HUES48 (cell line): ENCODE data around the gene CFH.
"Not testable (repeated sequence)": the region's sequence is repeated elsewhere in the genome, so short reads cannot be mapped to it uniquely, and the experiment has no call there.

Source experiments
- H3K27ac ChIP-seq: one replicate; pipeline ENCODE4 v1.7.0; 2013; ENCODE audit warnings: low read depth, low read length, inconsistent platforms
- H3K27me3 ChIP-seq: 2 replicates; pipeline ENCODE4 v1.6.1; 2013; ENCODE audit warnings: mild to moderate bottlenecking, low read length; ENCODE audit not compliant: control insufficient read depth, insufficient read depth
- H3K36me3 ChIP-seq: 2 replicates; pipeline ENCODE4 v1.6.1; 2013; ENCODE audit warnings: low read length; ENCODE audit not compliant: control insufficient read depth, insufficient read depth
- H3K4me1 ChIP-seq: 2 replicates; pipeline ENCODE4 v1.6.1; 2013; ENCODE audit warnings: mild to moderate bottlenecking, low read length; ENCODE audit not compliant: control insufficient read depth, insufficient read depth
- H3K4me3 ChIP-seq: 2 replicates; pipeline ENCODE4 v1.5.1; 2013; ENCODE audit warnings: mild to moderate bottlenecking, low read depth, low read length
- H3K9ac ChIP-seq: 2 replicates; pipeline ENCODE4 v1.6.1; 2013; ENCODE audit warnings: mild to moderate bottlenecking, low read depth, low read length, moderate library complexity
- H3K9me3 ChIP-seq: 2 replicates; pipeline ENCODE4 v1.6.1; 2013; ENCODE audit warnings: low read length; ENCODE audit not compliant: control insufficient read depth, insufficient read depth

CFH gene

GRCh38 chr1:196701144-196701543 is 49.3 kb downstream of the CFH start:
- Histone ChIP-seq H3K27ac (no peak overlapping the region), H3K27me3 (no peaks in the 10 kb centered on the region), H3K4me1 (no peaks in the 10 kb centered on the region), H3K4me3 (no peak overlapping the region), H3K9me3 (no peaks in the 10 kb centered on the region), H3K36me3 (no peaks in the 10 kb centered on the region), H3K9ac (no peak overlapping the region)

GRCh38 chr1:196709892-196710291 is 58.0 kb downstream of the CFH start:
- H3K27me3 ChIP-seq, H3K4me3 ChIP-seq, H3K36me3 ChIP-seq, H3K9me3 ChIP-seq, H3K4me1 ChIP-seq, H3K9ac ChIP-seq, H3K27ac ChIP-seq: not testable (repeated sequence)

- Histone ChIP-seq H3K9ac (no peak overlapping the region), H3K4me1 (no peaks in the 10 kb centered on the region), H3K9me3 (no peaks in the 10 kb centered on the region), H3K4me3 (no peak overlapping the region), H3K27ac (no peak overlapping the region), H3K36me3 (no peaks in the 10 kb centered on the region), H3K27me3 (no peaks in the 10 kb centered on the region)
Measured at GRCh38 chr1:196717868-196718267, 66.0 kb downstream of the CFH start.

- no peak overlapping the region for H3K9ac ChIP-seq
- H3K36me3 ChIP-seq = no peaks in the 10 kb centered on the region
- H3K4me1 ChIP-seq = no peaks in the 10 kb centered on the region
- H3K4me3 ChIP-seq = no peak overlapping the region
- no peaks in the 10 kb centered on the region for H3K27me3 ChIP-seq
- H3K9me3 ChIP-seq = no peaks in the 10 kb centered on the region
- no peak overlapping the region for H3K27ac ChIP-seq
Measured at GRCh38 chr1:196723325-196724185, 71.7 kb downstream of the CFH start.

- no peak overlapping the region for H3K27ac ChIP-seq
- H3K27me3 ChIP-seq = no peaks in the 10 kb centered on the region
- no peak overlapping the region for H3K9ac ChIP-seq
- H3K4me3 ChIP-seq = no peak overlapping the region
- H3K9me3 ChIP-seq = peaks cover 4% of the 10 kb centered on the region; the same call in 1 of the 2 replicates
- H3K36me3 ChIP-seq = no peaks in the 10 kb centered on the region
- H3K4me1 ChIP-seq = no peaks in the 10 kb centered on the region
Measured at GRCh38 chr1:196732526-196732925, 80.7 kb downstream of the CFH start.

GRCh38 chr1:196733091-196733970 is 81.5 kb downstream of the CFH start:
- H3K36me3 ChIP-seq = no peaks in the 10 kb centered on the region
- H3K27me3 ChIP-seq = no peaks in the 10 kb centered on the region
- H3K27ac ChIP-seq = no peak overlapping the region

GRCh38 chr1:196734006-196734405 is 82.2 kb downstream of the CFH start:
- H3K4me1 ChIP-seq = no peaks in the 10 kb centered on the region
- no peak overlapping the region for H3K4me3 ChIP-seq
- no peak overlapping the region for H3K9ac ChIP-seq
- H3K27me3 ChIP-seq = no peaks in the 10 kb centered on the region
- no peaks in the 10 kb centered on the region for H3K36me3 ChIP-seq
- H3K27ac ChIP-seq = no peak overlapping the region
- peaks cover 12% of the 10 kb centered on the region; the same call in 1 of the 2 replicates for H3K9me3 ChIP-seq

More at GRCh38 chr1:196733091-196733970, 81.5 kb downstream of the CFH start:
- Histone ChIP-seq H3K4me3 (no peak overlapping the region), H3K4me1 (no peaks in the 10 kb centered on the region), H3K9me3 (peaks cover 8% of the 10 kb centered on the region; the same call in 1 of the 2 replicates), H3K9ac (no peak overlapping the region)

- H3K4me1 ChIP-seq = no peaks in the 10 kb centered on the region
- H3K36me3 ChIP-seq = no peaks in the 10 kb centered on the region
- H3K9ac ChIP-seq = no peak overlapping the region
- H3K9me3 ChIP-seq = peaks cover 12% of the 10 kb centered on the region; the same call in 1 of the 2 replicates
- no peaks in the 10 kb centered on the region for H3K27me3 ChIP-seq
- no peak overlapping the region for H3K4me3 ChIP-seq
- no peak overlapping the region for H3K27ac ChIP-seq
Measured at GRCh38 chr1:196734460-196734859, 82.6 kb downstream of the CFH start.

- Histone ChIP-seq H3K27me3 (no peaks in the 10 kb centered on the region), H3K4me1 (no peaks in the 10 kb centered on the region), H3K9me3 (peaks cover 12% of the 10 kb centered on the region; the same call in 1 of the 2 replicates), H3K9ac (no peak overlapping the region), H3K27ac (no peak overlapping the region), H3K36me3 (no peaks in the 10 kb centered on the region), H3K4me3 (no peak overlapping the region)
Measured at GRCh38 chr1:196738730-196739129, 86.9 kb downstream of the CFH start.

- not testable (repeated sequence) for H3K4me1 ChIP-seq, H3K27ac ChIP-seq, H3K27me3 ChIP-seq, H3K4me3 ChIP-seq, H3K9ac ChIP-seq, H3K36me3 ChIP-seq, H3K9me3 ChIP-seq
Measured at GRCh38 chr1:196743244-196743643, 91.4 kb downstream of the CFH start.
